ENCODE data around the gene PA2G4. TPM values are rescaled to one million over a fixed set of nuclear protein-coding genes. Genes with fewer than 3 reads are reported as not detected.

The PA2G4 gene
- total and polyA plus RNA-seq, 10 of the 15 experiments (the other 5 are each of a cell fraction or from before 2014, with no cell fraction given), result 148 to 514 (median 406) TPM

DNA sequence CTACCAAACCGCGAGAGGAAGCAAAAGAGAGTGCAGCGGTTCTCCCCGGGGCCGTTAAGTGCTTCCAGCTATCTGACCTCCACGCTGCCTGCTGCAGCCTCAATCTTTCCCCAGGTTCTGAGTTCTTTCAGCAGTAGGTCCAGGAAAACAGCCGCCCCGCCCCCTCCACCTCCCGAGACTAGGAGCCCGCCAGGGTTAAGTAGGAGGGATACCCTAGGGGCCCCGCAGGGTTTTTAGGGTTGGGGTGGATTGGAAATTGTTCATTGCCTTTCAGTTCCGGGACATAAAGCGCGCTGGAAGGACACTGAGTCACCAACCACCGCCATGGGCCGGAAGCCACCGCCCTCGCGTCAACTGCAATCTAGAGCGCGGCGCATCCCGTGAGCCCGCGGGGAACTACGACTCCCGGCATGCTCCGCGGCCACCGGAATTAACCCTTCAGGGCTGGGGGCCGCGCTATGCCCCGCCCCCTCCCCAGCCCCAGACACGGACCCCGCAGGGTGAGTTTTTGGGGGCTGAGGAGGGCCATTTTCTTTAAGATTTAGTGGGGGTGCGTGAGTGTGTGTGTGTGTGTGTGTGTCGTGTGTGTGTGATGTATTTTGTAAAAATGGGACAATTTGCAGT is 47.9 kb downstream of the PA2G4 start, which contains the start of gene MYL6B (continued):
- TF ChIP-seq, protein P1, sequence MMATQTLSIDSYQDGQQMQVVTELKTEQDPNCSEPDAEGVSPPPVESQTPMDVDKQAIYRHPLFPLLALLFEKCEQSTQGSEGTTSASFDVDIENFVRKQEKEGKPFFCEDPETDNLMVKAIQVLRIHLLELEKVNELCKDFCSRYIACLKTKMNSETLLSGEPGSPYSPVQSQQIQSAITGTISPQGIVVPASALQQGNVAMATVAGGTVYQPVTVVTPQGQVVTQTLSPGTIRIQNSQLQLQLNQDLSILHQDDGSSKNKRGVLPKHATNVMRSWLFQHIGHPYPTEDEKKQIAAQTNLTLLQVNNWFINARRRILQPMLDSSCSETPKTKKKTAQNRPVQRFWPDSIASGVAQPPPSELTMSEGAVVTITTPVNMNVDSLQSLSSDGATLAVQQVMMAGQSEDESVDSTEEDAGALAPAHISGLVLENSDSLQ (IDR thresholded peaks at IDR 0.05), result no peak; the same call in 1 of the 2 replicates
- TF ChIP-seq IKZF1 (conservative IDR thresholded peaks at IDR 0.05), result peak; percentile 77
- TF ChIP-seq LARP7 (IDR thresholded peaks at IDR 0.05), result no peak
- TF ChIP-seq FOXK2 (IDR thresholded peaks at IDR 0.05), result no peak
- TF ChIP-seq, protein P2, sequence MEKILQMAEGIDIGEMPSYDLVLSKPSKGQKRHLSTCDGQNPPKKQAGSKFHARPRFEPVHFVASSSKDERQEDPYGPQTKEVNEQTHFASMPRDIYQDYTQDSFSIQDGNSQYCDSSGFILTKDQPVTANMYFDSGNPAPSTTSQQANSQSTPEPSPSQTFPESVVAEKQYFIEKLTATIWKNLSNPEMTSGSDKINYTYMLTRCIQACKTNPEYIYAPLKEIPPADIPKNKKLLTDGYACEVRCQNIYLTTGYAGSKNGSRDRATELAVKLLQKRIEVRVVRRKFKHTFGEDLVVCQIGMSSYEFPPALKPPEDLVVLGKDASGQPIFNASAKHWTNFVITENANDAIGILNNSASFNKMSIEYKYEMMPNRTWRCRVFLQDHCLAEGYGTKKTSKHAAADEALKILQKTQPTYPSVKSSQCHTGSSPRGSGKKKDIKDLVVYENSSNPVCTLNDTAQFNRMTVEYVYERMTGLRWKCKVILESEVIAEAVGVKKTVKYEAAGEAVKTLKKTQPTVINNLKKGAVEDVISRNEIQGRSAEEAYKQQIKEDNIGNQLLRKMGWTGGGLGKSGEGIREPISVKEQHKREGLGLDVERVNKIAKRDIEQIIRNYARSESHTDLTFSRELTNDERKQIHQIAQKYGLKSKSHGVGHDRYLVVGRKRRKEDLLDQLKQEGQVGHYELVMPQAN (conservative IDR thresholded peaks at IDR 0.05), result peak; percentile 42
- TF ChIP-seq BACH1 (IDR thresholded peaks at IDR 0.05; ENCODE audit: borderline replicate concordance), result no peak
- no peak for TF ChIP-seq KDM1A (IDR thresholded peaks at IDR 0.05; ENCODE audit: borderline replicate concordance)
- no peak for TF ChIP-seq KAT2A (conservative IDR thresholded peaks at IDR 0.05; ENCODE audit: control insufficient read depth, low read depth, low read length)
- peak; percentile 93 for TF ChIP-seq POLR2A (IDR thresholded peaks at IDR 0.05; ENCODE audit: low read depth, low read length)
- no peak for TF ChIP-seq CEBPB (IDR thresholded peaks at IDR 0.05; ENCODE audit: borderline replicate concordance in 1 of 2, low read depth in 2 of 2, low read length in 2 of 2)
- no peak for TF ChIP-seq TCF7 (IDR thresholded peaks at IDR 0.05; ENCODE audit: borderline replicate concordance)
- no peak for TF ChIP-seq TCF12 (IDR thresholded peaks at IDR 0.05; ENCODE audit: low read depth, low read length)
- peak; percentile 62; the same call in 1 of the 2 replicates for TF ChIP-seq RUNX3 (IDR thresholded peaks at IDR 0.05; ENCODE audit: low read length)
- no peak for TF ChIP-seq ZZZ3 (IDR thresholded peaks at IDR 0.05; ENCODE audit: control insufficient read depth, insufficient read length, low read depth)
- no peak for TF ChIP-seq CBX3 (IDR thresholded peaks at IDR 0.05; ENCODE audit: borderline replicate concordance, low read depth)
- TF ChIP-seq, protein P3, sequence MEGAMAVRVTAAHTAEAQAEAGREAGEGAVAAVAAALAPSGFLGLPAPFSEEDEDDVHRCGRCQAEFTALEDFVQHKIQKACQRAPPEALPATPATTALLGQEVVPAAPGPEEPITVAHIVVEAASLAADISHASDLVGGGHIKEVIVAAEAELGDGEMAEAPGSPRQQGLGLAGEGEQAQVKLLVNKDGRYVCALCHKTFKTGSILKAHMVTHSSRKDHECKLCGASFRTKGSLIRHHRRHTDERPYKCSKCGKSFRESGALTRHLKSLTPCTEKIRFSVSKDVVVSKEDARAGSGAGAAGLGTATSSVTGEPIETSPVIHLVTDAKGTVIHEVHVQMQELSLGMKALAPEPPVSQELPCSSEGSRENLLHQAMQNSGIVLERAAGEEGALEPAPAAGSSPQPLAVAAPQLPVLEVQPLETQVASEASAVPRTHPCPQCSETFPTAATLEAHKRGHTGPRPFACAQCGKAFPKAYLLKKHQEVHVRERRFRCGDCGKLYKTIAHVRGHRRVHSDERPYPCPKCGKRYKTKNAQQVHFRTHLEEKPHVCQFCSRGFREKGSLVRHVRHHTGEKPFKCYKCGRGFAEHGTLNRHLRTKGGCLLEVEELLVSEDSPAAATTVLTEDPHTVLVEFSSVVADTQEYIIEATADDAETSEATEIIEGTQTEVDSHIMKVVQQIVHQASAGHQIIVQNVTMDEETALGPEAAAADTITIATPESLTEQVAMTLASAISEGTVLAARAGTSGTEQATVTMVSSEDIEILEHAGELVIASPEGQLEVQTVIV (IDR thresholded peaks at IDR 0.05; ENCODE audit: borderline replicate concordance, partially characterized antibody), result no peak
- TF ChIP-seq ZBED1 (IDR thresholded peaks at IDR 0.05; ENCODE audit: borderline replicate concordance), result no peak
- no peak for TF ChIP-seq NRF1 (conservative IDR thresholded peaks at IDR 0.05; ENCODE audit: low read depth, low read length)
- peak; percentile 91 to 94 for TF ChIP-seq BHLHE40 (IDR thresholded peaks at IDR 0.05; ENCODE audit: borderline replicate concordance in 1 of 2, low read depth in 2 of 2, low read length in 1 of 2)
- TF ChIP-seq CBFB (IDR thresholded peaks at IDR 0.05; ENCODE audit: low read depth), result peak; percentile 79; the same call in 1 of the 2 replicates
- no peak for TF ChIP-seq BCL11A (IDR thresholded peaks at IDR 0.05; ENCODE audit: low read depth, low read length)
- TF ChIP-seq ATF7 (IDR thresholded peaks at IDR 0.05; ENCODE audit: low read depth), result peak; percentile 27; the same call in 1 of the 2 replicates
- TF ChIP-seq IRF4 (IDR thresholded peaks at IDR 0.05; ENCODE audit: low read depth, low read length), result no peak
- no peak for TF ChIP-seq BRCA1 (IDR thresholded peaks at IDR 0.05; ENCODE audit: low read depth, low read length)
- no peak for TF ChIP-seq RAD51 (IDR thresholded peaks at IDR 0.05)
- TF ChIP-seq, protein P4, sequence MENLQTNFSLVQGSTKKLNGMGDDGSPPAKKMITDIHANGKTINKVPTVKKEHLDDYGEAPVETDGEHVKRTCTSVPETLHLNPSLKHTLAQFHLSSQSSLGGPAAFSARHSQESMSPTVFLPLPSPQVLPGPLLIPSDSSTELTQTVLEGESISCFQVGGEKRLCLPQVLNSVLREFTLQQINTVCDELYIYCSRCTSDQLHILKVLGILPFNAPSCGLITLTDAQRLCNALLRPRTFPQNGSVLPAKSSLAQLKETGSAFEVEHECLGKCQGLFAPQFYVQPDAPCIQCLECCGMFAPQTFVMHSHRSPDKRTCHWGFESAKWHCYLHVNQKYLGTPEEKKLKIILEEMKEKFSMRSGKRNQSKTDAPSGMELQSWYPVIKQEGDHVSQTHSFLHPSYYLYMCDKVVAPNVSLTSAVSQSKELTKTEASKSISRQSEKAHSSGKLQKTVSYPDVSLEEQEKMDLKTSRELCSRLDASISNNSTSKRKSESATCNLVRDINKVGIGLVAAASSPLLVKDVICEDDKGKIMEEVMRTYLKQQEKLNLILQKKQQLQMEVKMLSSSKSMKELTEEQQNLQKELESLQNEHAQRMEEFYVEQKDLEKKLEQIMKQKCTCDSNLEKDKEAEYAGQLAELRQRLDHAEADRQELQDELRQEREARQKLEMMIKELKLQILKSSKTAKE (IDR thresholded peaks at IDR 0.05; ENCODE audit: low read depth, poor library complexity, severe bottlenecking), result peak; percentile 30
